Vagina (tissue), 2 donors: ENCODE measurements around the gene LRRN2. TPM values are rescaled to one million over a fixed set of nuclear protein-coding genes. Genes with fewer than 3 reads are reported as not detected.

ENCODE experiments used
- DNase-seq, 2 donors: peaks; one replicate each; pipeline ENCODE4 v3.0.0-alpha.2; 2017; ENCODE audit errors: extremely low spot score in 2 of 2
- H3K27ac ChIP-seq: fragments of 200-600 bp; sonication (generic); one replicate; pipeline ENCODE4 v1.5.1; 2019
- H3K27me3 ChIP-seq: fragments of 200-600 bp; sonication (generic); one replicate; pipeline ENCODE4 v1.5.1; 2019
- H3K36me3 ChIP-seq, 2 donors: fragments of 200-600 bp; sonication (generic); one replicate each; pipeline ENCODE4 v1.5.1; 2017 to 2019
- H3K4me1 ChIP-seq: fragments of 200-600 bp; sonication (generic); one replicate; pipeline ENCODE4 v1.5.1; 2019
- H3K4me3 ChIP-seq, 2 donors: fragments of 200-600 bp; sonication (generic); 1 replicate in 1 of 2; 2 replicates in 1 of 2; pipeline ENCODE4 v1.5.1; 2016 to 2019
- H3K9me3 ChIP-seq: fragments of 200-600 bp; sonication (generic); one replicate; pipeline ENCODE4 v1.5.1; 2019
- POLR2A ChIP-seq, 2 donors: fragments of 450-650 bp; IDR thresholded peaks; one replicate each; pipeline ENCODE4 v1.6.1; 2017; ENCODE audit warnings: antibody characterized with exemption in 2 of 2, mild to moderate bottlenecking in 2 of 2, moderate library complexity in 2 of 2
- POLR2AphosphoS5 ChIP-seq, 2 donors: sonication (generic); formaldehyde crosslinking; IDR thresholded peaks; one replicate each; pipeline ENCODE4 v1.9.0; 2017; ENCODE audit warnings: antibody characterized with exemption in 2 of 2, mild to moderate bottlenecking in 2 of 2, low read depth in 1 of 2; ENCODE audit not compliant: insufficient read depth in 1 of 2
- intact Hi-C: fragments of 100-400 bp; cut with DNase I; formaldehyde crosslinking; loops from one replicate; pipeline ENCODE4 v1.15.1; 2023
- total RNA-seq: library from RNA; depleted of rRNA; stranded (reverse); fragments of >200 nt; gene quantifications from one replicate; pipeline ENCODE4 v1.2.3, GENCODE V29; 2016
- TF ChIP-seq, protein P1 (sequence below), 3 experiments: fragments of 450-650 bp in 2 of 3; fragments of 200-600 bp in 1 of 3; sonication (generic) in 1 of 3; IDR thresholded peaks; one replicate each; pipeline ENCODE4 v1.5.1; 2017 to 2019; ENCODE audit warnings: antibody characterized with exemption in 3 of 3, mild to moderate bottlenecking in 2 of 3, moderate library complexity in 2 of 3

The LRRN2 gene
- total RNA-seq, 1 donor from 2014 or later, result 3.4 TPM

DNA sequence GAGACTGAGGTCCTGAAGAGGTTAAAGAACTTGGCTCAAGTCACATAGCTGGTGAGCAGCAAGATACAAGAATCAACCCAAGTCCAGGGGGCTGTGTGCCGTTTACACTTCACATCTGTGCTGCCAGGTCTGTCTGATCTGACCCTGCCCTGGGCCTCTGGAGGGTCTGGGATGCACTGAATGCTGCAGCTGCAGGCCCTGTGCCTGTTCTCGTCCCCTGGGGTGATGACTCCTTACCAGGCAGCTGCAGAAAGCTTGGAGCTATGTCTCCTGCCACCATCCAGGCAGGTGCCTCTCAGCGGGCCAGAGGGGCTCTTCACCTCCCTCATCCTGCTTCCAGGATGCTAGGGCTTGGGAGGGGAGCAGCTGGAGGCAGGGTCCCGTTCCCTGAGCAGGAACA lies 63.5 kb downstream of the LRRN2 start:
- Histone ChIP-seq H3K9me3 (no peaks in the 10 kb centered on the region), H3K4me3 (no peak overlapping the region), H3K27me3 (no peaks in the 10 kb centered on the region), H3K36me3 (no peaks in the 10 kb centered on the region), H3K27ac (no peak overlapping the region), H3K4me1 (no peaks in the 10 kb centered on the region)
- TF ChIP-seq POLR2A (IDR thresholded peaks at IDR 0.05) (no peak), POLR2AphosphoS5 (IDR thresholded peaks at IDR 0.05; ENCODE audit: insufficient read depth in 1 of 2, low read depth in 1 of 2) (no peak)
- TF ChIP-seq, protein P1, sequence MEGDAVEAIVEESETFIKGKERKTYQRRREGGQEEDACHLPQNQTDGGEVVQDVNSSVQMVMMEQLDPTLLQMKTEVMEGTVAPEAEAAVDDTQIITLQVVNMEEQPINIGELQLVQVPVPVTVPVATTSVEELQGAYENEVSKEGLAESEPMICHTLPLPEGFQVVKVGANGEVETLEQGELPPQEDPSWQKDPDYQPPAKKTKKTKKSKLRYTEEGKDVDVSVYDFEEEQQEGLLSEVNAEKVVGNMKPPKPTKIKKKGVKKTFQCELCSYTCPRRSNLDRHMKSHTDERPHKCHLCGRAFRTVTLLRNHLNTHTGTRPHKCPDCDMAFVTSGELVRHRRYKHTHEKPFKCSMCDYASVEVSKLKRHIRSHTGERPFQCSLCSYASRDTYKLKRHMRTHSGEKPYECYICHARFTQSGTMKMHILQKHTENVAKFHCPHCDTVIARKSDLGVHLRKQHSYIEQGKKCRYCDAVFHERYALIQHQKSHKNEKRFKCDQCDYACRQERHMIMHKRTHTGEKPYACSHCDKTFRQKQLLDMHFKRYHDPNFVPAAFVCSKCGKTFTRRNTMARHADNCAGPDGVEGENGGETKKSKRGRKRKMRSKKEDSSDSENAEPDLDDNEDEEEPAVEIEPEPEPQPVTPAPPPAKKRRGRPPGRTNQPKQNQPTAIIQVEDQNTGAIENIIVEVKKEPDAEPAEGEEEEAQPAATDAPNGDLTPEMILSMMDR (IDR thresholded peaks at IDR 0.05), result no peak
- no peak for DNase-seq
- intact Hi-C loops, result no loop called here

DNA sequence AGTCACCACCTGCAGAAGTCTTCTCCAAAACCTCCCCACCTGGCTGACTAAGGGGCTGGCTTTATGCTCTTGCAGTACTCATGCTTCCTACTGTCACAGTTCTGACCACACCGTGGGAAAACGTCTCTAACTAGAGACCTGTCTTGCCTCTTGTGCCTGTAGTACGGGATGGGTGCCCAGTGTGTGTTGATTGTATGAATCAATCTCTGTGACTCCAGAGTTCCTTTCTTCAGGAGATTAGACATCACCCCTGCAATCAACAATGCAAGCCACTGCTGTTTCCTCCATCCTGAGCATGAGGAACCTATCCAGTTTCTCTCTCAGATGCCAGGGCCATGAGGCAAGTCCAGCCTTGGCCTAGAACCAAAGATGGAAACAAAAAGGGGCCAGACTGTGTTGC lies 64.1 kb downstream of the LRRN2 start:
- H3K4me3 ChIP-seq, result no peak overlapping the region
- no peaks in the 10 kb centered on the region for H3K27me3 ChIP-seq
- no peaks in the 10 kb centered on the region for H3K9me3 ChIP-seq
- no peak for DNase-seq
- TF ChIP-seq POLR2A (IDR thresholded peaks at IDR 0.05) (no peak), POLR2AphosphoS5 (IDR thresholded peaks at IDR 0.05; ENCODE audit: insufficient read depth in 1 of 2, low read depth in 1 of 2) (no peak)
- TF ChIP-seq, protein P1 (IDR thresholded peaks at IDR 0.05), result no peak
- no peaks in the 10 kb centered on the region for H3K4me1 ChIP-seq
- intact Hi-C loops, result no loop called here
- H3K27ac ChIP-seq, result no peak overlapping the region
- H3K36me3 ChIP-seq, result no peaks in the 10 kb centered on the region

GRCh38 chr1:204619721-204620120 lies 65.8 kb downstream of the LRRN2 start:
- intact Hi-C loops, result no loop called here
- Histone ChIP-seq H3K27ac (no peak overlapping the region), H3K4me1 (no peaks in the 10 kb centered on the region)

GRCh38 chr1:204618148-204618760 lies 67.3 kb downstream of the LRRN2 start:
- Histone ChIP-seq H3K4me1 (no peaks in the 10 kb centered on the region), H3K9me3 (no peaks in the 10 kb centered on the region), H3K4me3 (no peak overlapping the region), H3K27ac (no peak overlapping the region), H3K36me3 (no peaks in the 10 kb centered on the region), H3K27me3 (no peaks in the 10 kb centered on the region)
- intact Hi-C loops, result no loop called here
- no peak for DNase-seq
- no peak for TF ChIP-seq POLR2A (IDR thresholded peaks at IDR 0.05)
- no peak for TF ChIP-seq POLR2AphosphoS5 (IDR thresholded peaks at IDR 0.05; ENCODE audit: insufficient read depth in 1 of 2, low read depth in 1 of 2)
- TF ChIP-seq, protein P1 (IDR thresholded peaks at IDR 0.05), result no peak

More at GRCh38 chr1:204619721-204620120, 65.8 kb downstream of the LRRN2 start:
- no peaks in the 10 kb centered on the region for H3K27me3 ChIP-seq
- no peak for DNase-seq
- H3K36me3 ChIP-seq, result no peaks in the 10 kb centered on the region
- TF ChIP-seq POLR2AphosphoS5 (IDR thresholded peaks at IDR 0.05; ENCODE audit: insufficient read depth in 1 of 2, low read depth in 1 of 2) (no peak), POLR2A (IDR thresholded peaks at IDR 0.05) (no peak)
- TF ChIP-seq, protein P1 (IDR thresholded peaks at IDR 0.05), result no peak
- H3K4me3 ChIP-seq, result no peak overlapping the region
- no peaks in the 10 kb centered on the region for H3K9me3 ChIP-seq

DNA sequence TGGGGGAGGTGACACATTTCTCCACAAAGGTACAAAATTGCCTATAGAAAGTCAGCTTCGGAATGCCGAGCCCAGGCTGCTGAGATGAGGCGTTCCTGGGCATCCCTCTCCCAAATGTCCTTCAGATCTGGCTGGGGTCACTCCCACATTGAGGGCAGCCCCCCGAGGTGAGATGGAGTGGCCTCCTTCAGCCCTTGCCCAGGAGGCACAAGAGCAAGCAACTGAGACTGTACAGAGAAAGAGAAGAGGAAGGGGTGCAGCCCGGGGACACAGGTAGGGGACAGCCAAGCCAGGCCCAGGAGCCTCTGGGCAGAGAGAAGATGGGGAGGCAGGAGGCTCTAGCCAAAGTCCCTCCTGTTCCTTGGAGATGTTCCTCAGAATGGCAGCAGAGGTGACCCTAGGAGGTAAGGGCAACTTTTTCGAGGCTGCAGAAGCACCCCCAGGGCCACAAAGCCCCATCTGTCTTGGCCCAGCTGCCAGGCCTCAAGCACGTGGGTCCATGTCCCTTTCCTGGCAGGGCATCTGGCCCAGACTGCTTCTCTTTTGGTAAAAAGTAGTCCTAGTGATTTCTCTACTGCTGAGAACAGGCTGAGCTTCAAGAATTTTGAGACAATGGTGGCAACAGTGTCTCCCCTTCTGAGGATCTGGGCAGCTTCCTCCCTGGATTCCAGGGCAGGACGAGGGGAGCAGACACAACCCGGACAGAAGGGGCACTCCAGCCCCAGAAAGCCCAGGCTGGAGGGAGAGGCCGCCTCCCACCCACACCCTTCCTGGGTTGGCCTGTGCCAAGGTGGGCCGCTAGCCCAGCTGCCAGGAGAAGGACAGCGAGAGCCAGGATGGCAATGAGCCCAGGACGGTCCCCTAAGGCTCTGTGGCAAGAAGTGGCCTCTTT lies 68.0 kb downstream of the LRRN2 start:
- no peak overlapping the region for H3K27ac ChIP-seq
- H3K9me3 ChIP-seq, result no peaks in the 10 kb centered on the region
- DNase-seq, result no peak
- no peak overlapping the region for H3K4me3 ChIP-seq
- H3K27me3 ChIP-seq, result no peaks in the 10 kb centered on the region
- TF ChIP-seq POLR2AphosphoS5 (IDR thresholded peaks at IDR 0.05; ENCODE audit: insufficient read depth in 1 of 2, low read depth in 1 of 2), result no peak
- TF ChIP-seq, protein P1 (IDR thresholded peaks at IDR 0.05), result no peak
- TF ChIP-seq POLR2A (IDR thresholded peaks at IDR 0.05), result no peak
- intact Hi-C loops, result no loop called here
- H3K4me1 ChIP-seq, result no peaks in the 10 kb centered on the region
- H3K36me3 ChIP-seq, result no peaks in the 10 kb centered on the region
